ENCODE measurements around the gene PTPRK. TPM values are rescaled to one million over a fixed set of nuclear protein-coding genes. Genes with fewer than 3 reads are reported as not detected.

The PTPRK gene
- total RNA-seq, 4 donors from 2014 or later: 88.0 to 187 (median 136) TPM

DNA sequence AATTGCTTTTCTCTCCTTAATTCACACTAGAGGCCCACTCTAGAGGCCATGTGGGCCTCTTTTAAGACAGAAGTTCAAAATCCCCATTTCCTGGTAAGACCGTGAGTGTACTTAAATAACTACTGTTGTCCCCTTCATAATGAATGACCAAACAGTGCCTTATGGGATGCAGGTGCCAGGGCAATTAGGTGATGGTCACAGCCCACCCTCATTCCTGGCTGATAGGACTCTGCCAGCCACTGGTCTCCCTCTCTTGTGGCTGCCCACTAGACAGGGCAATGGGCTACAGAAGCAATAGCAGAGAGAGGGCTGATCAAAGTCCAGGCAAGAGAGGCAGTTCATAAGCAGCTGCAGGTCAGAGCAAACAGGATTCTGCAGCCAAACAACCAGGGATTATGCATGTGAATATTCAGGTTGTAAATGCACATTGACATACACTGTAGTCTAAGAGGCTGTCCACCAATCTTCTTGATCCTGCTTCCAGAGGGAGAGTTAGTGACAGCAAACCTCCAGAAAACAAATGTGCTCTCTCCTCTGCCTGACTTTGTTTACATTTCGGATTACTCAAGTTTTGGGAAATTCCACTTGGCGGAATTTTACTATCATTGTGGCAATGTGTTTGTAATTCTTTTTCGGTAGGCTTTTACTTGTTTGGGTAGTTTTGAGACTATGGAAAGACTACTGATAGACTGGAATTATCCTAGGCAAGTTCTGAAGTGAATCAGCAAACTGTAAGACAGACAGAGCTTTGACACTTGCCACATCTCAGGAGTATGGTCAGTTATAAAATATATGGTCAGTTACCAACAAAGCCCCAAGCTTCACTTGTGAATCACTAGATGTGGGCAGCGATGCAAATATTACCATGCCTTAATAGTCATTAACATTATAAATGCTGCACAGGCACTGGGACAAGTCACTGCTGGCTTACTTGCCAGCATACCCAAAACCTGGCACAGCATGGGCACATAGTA is 12.8 kb downstream of the PTPRK start:
- H3K4me3 ChIP-seq: no peak overlapping the region
- H3K9me3 ChIP-seq: no peaks in the 10 kb centered on the region
- no peaks in the 10 kb centered on the region for H3K36me3 ChIP-seq
- H3K27me3 ChIP-seq: no peaks in the 10 kb centered on the region
- in situ Hi-C loops (cut with MboI; ENCODE audit: low pct_ligation_motif_present in 1 of 4, low pct_unique_long_range_greater_than_20kb in 1 of 4, low sequenced_read_pairs in 3 of 4) (loop anchor here in 1 of 4 donors (25.0 kb wide), 1 partner anchor 170 kb away; no protein-coding TSS in a partner anchor), intact Hi-C loops (cut with DNase I; ENCODE audit: low total_unique reads) (no loop called here)
- H3K4me1 ChIP-seq: peaks cover 14 to 85% (median 54%) of the 10 kb centered on the region in 4 donors
- peak; percentile 63 for DNase-seq
- WGBS, 2 donors (ENCODE audit: low coverage in 1 of 2): 37 to 40% methylated on average over 4 to 5 of the region's 5 CpGs
- H3K27ac ChIP-seq: peak overlapping the region; percentile 68 to 82 (median 71)
- peak; percentile 23 to 84 (median 76) for TF ChIP-seq POLR2AphosphoS5 (IDR thresholded peaks at IDR 0.05)
- TF ChIP-seq POLR2A (IDR thresholded peaks at IDR 0.05): peak; percentile 52
- TF ChIP-seq EP300 (IDR thresholded peaks at IDR 0.05; ENCODE audit: low read depth): no peak

DNA sequence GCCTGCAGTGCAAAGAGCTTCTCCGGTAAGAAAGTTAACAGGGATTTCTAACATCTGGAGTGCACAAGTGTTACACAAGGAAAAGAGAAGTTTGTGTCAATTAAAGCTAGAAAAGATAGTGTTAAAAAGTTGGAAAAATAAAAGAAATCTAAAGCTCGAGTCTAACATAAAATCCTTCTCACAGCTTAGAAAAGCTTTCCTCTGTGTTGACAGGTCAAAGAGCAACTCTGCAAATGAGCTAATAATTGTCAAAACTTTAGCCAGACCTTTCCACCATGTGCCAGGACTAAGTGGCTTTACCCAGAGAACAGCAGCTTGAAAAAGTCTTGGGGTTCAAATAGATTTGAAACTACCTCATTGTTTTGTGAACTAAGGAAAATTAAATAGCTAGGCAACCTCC is 14.8 kb downstream of the PTPRK start:
- no peak for TF ChIP-seq EP300 (IDR thresholded peaks at IDR 0.05; ENCODE audit: low read depth)
- TF ChIP-seq, protein P1, sequence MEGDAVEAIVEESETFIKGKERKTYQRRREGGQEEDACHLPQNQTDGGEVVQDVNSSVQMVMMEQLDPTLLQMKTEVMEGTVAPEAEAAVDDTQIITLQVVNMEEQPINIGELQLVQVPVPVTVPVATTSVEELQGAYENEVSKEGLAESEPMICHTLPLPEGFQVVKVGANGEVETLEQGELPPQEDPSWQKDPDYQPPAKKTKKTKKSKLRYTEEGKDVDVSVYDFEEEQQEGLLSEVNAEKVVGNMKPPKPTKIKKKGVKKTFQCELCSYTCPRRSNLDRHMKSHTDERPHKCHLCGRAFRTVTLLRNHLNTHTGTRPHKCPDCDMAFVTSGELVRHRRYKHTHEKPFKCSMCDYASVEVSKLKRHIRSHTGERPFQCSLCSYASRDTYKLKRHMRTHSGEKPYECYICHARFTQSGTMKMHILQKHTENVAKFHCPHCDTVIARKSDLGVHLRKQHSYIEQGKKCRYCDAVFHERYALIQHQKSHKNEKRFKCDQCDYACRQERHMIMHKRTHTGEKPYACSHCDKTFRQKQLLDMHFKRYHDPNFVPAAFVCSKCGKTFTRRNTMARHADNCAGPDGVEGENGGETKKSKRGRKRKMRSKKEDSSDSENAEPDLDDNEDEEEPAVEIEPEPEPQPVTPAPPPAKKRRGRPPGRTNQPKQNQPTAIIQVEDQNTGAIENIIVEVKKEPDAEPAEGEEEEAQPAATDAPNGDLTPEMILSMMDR (IDR thresholded peaks at IDR 0.05): no peak
- no peak for TF ChIP-seq POLR2AphosphoS5 (IDR thresholded peaks at IDR 0.05)
- no peak for TF ChIP-seq POLR2A (IDR thresholded peaks at IDR 0.05)
- DNase-seq: no peak
- Histone ChIP-seq H3K27ac (peak overlapping the region; percentile 32 to 82 (median 66)), H3K4me3 (peak overlapping the region in 1 of 4 donors; percentile 4), H3K9me3 (no peaks in the 10 kb centered on the region), H3K27me3 (no peaks in the 10 kb centered on the region), H3K36me3 (no peaks in the 10 kb centered on the region), H3K4me1 (peaks cover 18 to 74% (median 47%) of the 10 kb centered on the region in 4 donors)
- 17 to 54% methylated on average over 2 of the region's 2 CpGs for WGBS, 2 donors (ENCODE audit: low coverage in 1 of 2)
- intact Hi-C loops (cut with DNase I; ENCODE audit: low total_unique reads) (no loop called here), in situ Hi-C loops (cut with MboI; ENCODE audit: low pct_ligation_motif_present in 1 of 4, low pct_unique_long_range_greater_than_20kb in 1 of 4, low sequenced_read_pairs in 3 of 4) (loop anchor here in 1 of 4 donors (25.0 kb wide), 1 partner anchor 168 kb away; no protein-coding TSS in a partner anchor)

DNA sequence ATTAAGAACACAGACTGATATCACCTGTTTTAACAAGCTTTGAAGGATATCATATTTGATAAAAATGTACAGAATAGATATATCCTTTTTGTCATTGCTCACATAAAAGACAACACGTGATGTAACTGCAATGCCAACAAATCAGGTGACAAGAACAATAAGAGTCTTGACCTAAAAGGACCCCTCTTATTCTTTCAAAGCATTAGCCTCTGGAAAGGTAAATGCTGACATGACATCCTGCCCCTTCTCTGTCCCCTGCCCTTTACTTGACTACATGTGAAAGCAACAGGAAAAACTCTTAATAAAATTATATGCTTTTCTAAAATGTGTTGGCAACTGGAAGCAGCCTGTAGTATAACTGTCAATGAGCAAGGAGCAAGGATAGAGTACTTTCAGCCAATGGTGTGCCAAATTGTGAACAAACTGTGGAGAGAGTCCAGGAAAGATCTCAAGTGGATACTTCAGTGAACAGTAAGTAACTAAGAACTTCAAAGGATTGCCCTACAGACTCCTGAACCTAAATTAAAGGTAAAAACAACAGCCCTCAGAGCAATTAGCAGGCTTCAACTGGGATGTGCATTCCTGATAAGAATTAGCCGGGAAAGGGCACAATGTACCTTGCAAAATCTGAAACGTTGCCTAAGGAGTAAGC is 16.3 kb downstream of the PTPRK start:
- Histone ChIP-seq H3K27me3 (no peaks in the 10 kb centered on the region), H3K4me3 (no peak overlapping the region), H3K27ac (peak overlapping the region; percentile 32 to 82 (median 66)), H3K4me1 (peaks cover 27 to 72% (median 60%) of the 10 kb centered on the region in 4 donors), H3K36me3 (no peaks in the 10 kb centered on the region), H3K9me3 (no peaks in the 10 kb centered on the region)
- no peak for TF ChIP-seq EP300 (IDR thresholded peaks at IDR 0.05; ENCODE audit: low read depth)
- DNase-seq: no peak
- WGBS, 2 donors (ENCODE audit: low coverage in 1 of 2): 41 to 42% methylated on average over 2 to 3 of the region's 3 CpGs
- in situ Hi-C loops (cut with MboI; ENCODE audit: low pct_ligation_motif_present in 1 of 4, low pct_unique_long_range_greater_than_20kb in 1 of 4, low sequenced_read_pairs in 3 of 4) (loop anchor here in 1 of 4 donors (25.0 kb wide), 1 partner anchor 167 kb away; no protein-coding TSS in a partner anchor), intact Hi-C loops (cut with DNase I; ENCODE audit: low total_unique reads) (no loop called here)

DNA sequence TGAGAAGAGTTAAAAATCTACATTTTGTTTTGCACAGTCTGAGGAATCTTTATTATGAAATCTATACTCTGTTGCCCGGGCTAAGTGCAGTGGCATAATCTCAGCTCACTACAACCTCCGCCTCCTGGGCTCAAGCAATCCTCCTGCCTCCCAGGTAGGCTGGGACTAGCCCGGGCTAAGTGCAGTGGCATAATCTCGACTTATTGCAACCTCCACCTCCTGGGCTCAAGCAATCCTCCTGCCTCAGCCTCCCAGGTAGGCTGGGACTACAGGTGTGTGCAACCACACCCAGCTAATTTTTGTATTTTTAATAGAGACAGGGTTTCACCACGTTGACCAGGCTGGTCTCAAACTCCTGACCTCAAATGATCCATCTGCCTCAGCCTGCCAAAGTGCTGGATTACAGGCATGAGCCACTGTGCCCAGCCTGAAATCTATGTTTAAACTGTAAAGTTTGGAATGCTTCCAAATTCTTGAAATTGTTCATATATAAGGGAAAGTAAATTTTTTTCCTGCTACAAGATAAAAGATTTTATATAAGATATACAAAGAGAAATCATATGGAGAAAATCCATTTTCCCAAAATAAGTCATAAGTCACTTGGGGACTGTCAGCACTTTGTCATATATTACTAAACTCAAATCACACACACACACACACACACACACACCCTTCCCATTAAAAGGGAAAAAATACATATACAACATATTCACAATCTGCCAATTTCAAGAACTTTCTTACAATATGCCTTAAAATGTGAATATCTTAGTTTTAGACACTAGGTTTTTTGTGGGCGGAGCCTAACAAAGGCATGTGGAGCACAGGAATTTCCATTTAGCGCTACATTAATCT is 19.4 kb downstream of the PTPRK start:
- 59 to 61% methylated on average over 3 to 7 of the region's 7 CpGs for WGBS, 2 donors (ENCODE audit: low coverage in 1 of 2)
- in situ Hi-C loops (cut with MboI; ENCODE audit: low pct_ligation_motif_present in 1 of 4, low pct_unique_long_range_greater_than_20kb in 1 of 4, low sequenced_read_pairs in 3 of 4): loop anchor here in 1 of 4 donors (25.0 kb wide), 1 partner anchor 164 kb away; no protein-coding TSS in a partner anchor
- TF ChIP-seq POLR2AphosphoS5 (IDR thresholded peaks at IDR 0.05) (no peak), POLR2A (IDR thresholded peaks at IDR 0.05) (no peak), EP300 (IDR thresholded peaks at IDR 0.05; ENCODE audit: low read depth) (no peak)
- TF ChIP-seq, protein P1 (IDR thresholded peaks at IDR 0.05): no peak
- no peaks in the 10 kb centered on the region for H3K9me3 ChIP-seq
- peaks cover 33 to 73% (median 63%) of the 10 kb centered on the region in 4 donors for H3K4me1 ChIP-seq
- H3K4me3 ChIP-seq: no peak overlapping the region
- H3K36me3 ChIP-seq: no peaks in the 10 kb centered on the region
- DNase-seq: peak; percentile 31
- no peaks in the 10 kb centered on the region for H3K27me3 ChIP-seq
- intact Hi-C loops (cut with DNase I; ENCODE audit: low total_unique reads): no loop called here
- H3K27ac ChIP-seq: peak overlapping the region; percentile 74 to 85 (median 78)

All from transverse colon (tissue), 4 donors.